HCT116 (cell line): Measurements from ENCODE around the gene ZBTB33. TPM values are rescaled to one million over a fixed set of nuclear protein-coding genes. Genes with fewer than 3 reads are reported as not detected.

Experiments used
- ATAC-seq: fragments of 200-7000 bp; cut with Tn5 transposase; 2 replicates; pipeline ENCODE4 v1.9.1; 2020; ENCODE audit warnings: mild to moderate bottlenecking, moderate library complexity
- BruUV-seq: library from RNA; stranded (reverse); fragments of 400-500 nt; replicated peaks from 2 replicates; lab custom pipeline; 2021; lab: Mats Ljungman, UMichigan
- CTCF ChIA-PET: fragments of 300-600 bp; sonication (Branson Sonifier 250); formaldehyde crosslinking; loops from one replicate; lab custom pipeline; 2021; ENCODE audit warnings: antibody characterized with exemption; lab: Charles Lee
- POLR2A ChIA-PET: fragments of 300-600, 350-600 bp; sonication (Branson Sonifier 250); formaldehyde crosslinking; loops from one replicate; lab custom pipeline; 2021; ENCODE audit warnings: antibody characterized with exemption; lab: Charles Lee
- RAD21 ChIA-PET, 2 experiments: fragments of 300-600 bp; sonication (Branson Sonifier 250); formaldehyde crosslinking; loops; one replicate each; lab custom pipeline; 2023; ENCODE audit warnings: low total read pairs in 2 of 2; ENCODE audit not compliant: uncharacterized antibody in 2 of 2, unreplicated experiment in 2 of 2, low non-redundant PET in 1 of 2; lab: Charles Lee
- DNase-seq: peaks from one replicate; pipeline ENCODE4 v3.0.0-alpha.2; 2010; ENCODE audit warnings: low read depth, low spot score
- H2AFZ ChIP-seq: fragments of 200-600 bp; shearing (Covaris generic), sonication (generic); 2 replicates; pipeline ENCODE4 v1.6.1; 2017; ENCODE audit warnings: low read depth, mixed run types, mixed read lengths, antibody characterized with exemption, low read length; ENCODE audit not compliant: poor library complexity, severe bottlenecking
- H3K27ac ChIP-seq: 2 replicates; pipeline ENCODE4 v1.5.1; 2012; ENCODE audit warnings: low read depth, low read length
- H3K27me3 ChIP-seq: fragments of 200-600 bp; sonication (generic); 2 replicates; pipeline ENCODE4 v1.6.1; 2016; ENCODE audit warnings: mixed run types, low read length, mixed read lengths; ENCODE audit not compliant: insufficient read depth
- H3K36me3 ChIP-seq, 2 experiments: fragments of 200-500 bp in 1 of 2; fragments of 200-600 bp in 1 of 2; sonication (Bioruptor generic) in 1 of 2; sonication (generic) in 1 of 2; 2 replicates each; pipeline versions ENCODE4 v1.5.1 to v1.6.1; 2014 to 2016; ENCODE audit warnings: low read length in 2 of 2, inconsistent platforms in 1 of 2, mixed read lengths in 1 of 2, mixed run types in 1 of 2; ENCODE audit not compliant: insufficient read depth in 2 of 2, control insufficient read depth in 1 of 2
- H3K4me1 ChIP-seq, 2 experiments: fragments of 200-600 bp in 1 of 2; sonication (generic) in 1 of 2; 2 replicates each; pipeline versions ENCODE4 v1.5.1 to v1.6.1; 2012 to 2017; ENCODE audit warnings: low read length in 2 of 2, inconsistent platforms in 1 of 2, mild to moderate bottlenecking in 1 of 2, mixed read lengths in 1 of 2, mixed run types in 1 of 2, moderate library complexity in 1 of 2; ENCODE audit not compliant: insufficient read depth in 2 of 2, control insufficient read depth in 1 of 2
- H3K4me2 ChIP-seq: fragments of 200-600 bp; sonication (generic); 2 replicates; pipeline ENCODE4 v1.6.1; 2017; ENCODE audit warnings: mixed run types, low read length, mixed read lengths
- H3K4me3 ChIP-seq, 2 experiments: fragments of 200-600 bp in 1 of 2; sonication (generic) in 1 of 2; replicated peaks in 1 of 2; 2 replicates each; pipeline ENCODE4 v1.5.1; 2011 to 2016; ENCODE audit warnings: low read length in 2 of 2, control low read depth in 1 of 2, low read depth in 1 of 2, mild to moderate bottlenecking in 1 of 2, mixed read lengths in 1 of 2, mixed run types in 1 of 2
- H3K79me2 ChIP-seq: fragments of 200-600 bp; sonication (generic); 2 replicates; pipeline ENCODE4 v1.6.1; 2017; ENCODE audit warnings: mild to moderate bottlenecking, mixed run types, low read length, moderate library complexity, mixed read lengths; ENCODE audit not compliant: insufficient read depth
- H3K9ac ChIP-seq: fragments of 200-600 bp; sonication (generic); 2 replicates; pipeline ENCODE4 v1.6.1; 2016; ENCODE audit warnings: low read length, mixed read lengths
- H3K9me2 ChIP-seq: fragments of 200-600 bp; sonication (generic), shearing (Covaris generic); 2 replicates; pipeline ENCODE4 v1.6.1; 2017; ENCODE audit warnings: mixed run types, mild to moderate bottlenecking, moderate library complexity; ENCODE audit not compliant: insufficient read depth
- H3K9me3 ChIP-seq, 2 experiments: fragments of 200-500 bp in 1 of 2; fragments of 200-600 bp in 1 of 2; sonication (Bioruptor generic) in 1 of 2; sonication (generic) in 1 of 2; 2 replicates each; pipeline ENCODE4 v1.6.1; 2014 to 2017; ENCODE audit warnings: low read length in 2 of 2, mixed read lengths in 2 of 2, inconsistent platforms in 1 of 2, low read depth in 1 of 2, mild to moderate bottlenecking in 1 of 2, mixed run types in 1 of 2, moderate library complexity in 1 of 2; ENCODE audit not compliant: control insufficient read depth in 1 of 2, insufficient read depth in 1 of 2
- H4K20me1 ChIP-seq: fragments of 200-600 bp; sonication (generic), shearing (Covaris generic); 2 replicates; pipeline ENCODE4 v1.6.1; 2017; ENCODE audit warnings: mixed run types, mild to moderate bottlenecking, moderate library complexity; ENCODE audit not compliant: insufficient read depth
- EGR1 ChIP-seq: IDR thresholded peaks from 2 replicates; pipeline ENCODE4 v1.6.1; 2012; ENCODE audit warnings: low read depth
- FOSL1 ChIP-seq: IDR thresholded peaks from 2 replicates; pipeline ENCODE4 v1.6.1; 2012; ENCODE audit warnings: low read depth
- JUND ChIP-seq: IDR thresholded peaks from 2 replicates; pipeline ENCODE4 v1.6.1; 2012
- SIN3A ChIP-seq: IDR thresholded peaks from 2 replicates; pipeline ENCODE4 v1.6.1; 2012; ENCODE audit warnings: low read depth
- YY1 ChIP-seq: IDR thresholded peaks from 2 replicates; pipeline ENCODE4 v1.6.1; 2011; ENCODE audit warnings: low read length, low read depth, moderate library complexity, mild to moderate bottlenecking; ENCODE audit not compliant: insufficient replicate concordance; ENCODE audit errors: extremely low read depth
- intact Hi-C: fragments of 100-400 bp; cut with micrococcal nuclease; formaldehyde crosslinking; loops from 2 replicates; pipeline ENCODE4 v1.10.0; 2022
- total RNA-seq: library from RNA; stranded (reverse); gene quantifications from one replicate; pipeline ENCODE4 v1.2.1, GENCODE V29; 2021; ENCODE audit not compliant: unreplicated experiment
- TF ChIP-seq, protein P1 (sequence below): IDR thresholded peaks from 2 replicates; pipeline ENCODE4 v1.6.1; 2012
- TF ChIP-seq, protein P2 (sequence below): IDR thresholded peaks from 2 replicates; pipeline ENCODE4 v1.6.1; 2011; ENCODE audit warnings: mild to moderate bottlenecking, low read length, moderate library complexity; ENCODE audit not compliant: insufficient replicate concordance; ENCODE audit errors: extremely low read depth
- TF ChIP-seq, protein P3 (sequence below), 3 experiments: fragments of 200-600 bp in 1 of 3; sonication (generic) in 1 of 3; IDR thresholded peaks in 2 of 3; conservative IDR thresholded peaks in 1 of 3; 2 replicates each; pipeline ENCODE4 v1.5.1; 2012 to 2017; ENCODE audit warnings: low read depth in 2 of 3, low read length in 2 of 3, antibody characterized with exemption in 1 of 3, borderline replicate concordance in 1 of 3, control low read depth in 1 of 3, mild to moderate bottlenecking in 1 of 3, mixed read lengths in 1 of 3, mixed run types in 1 of 3, moderate library complexity in 1 of 3; ENCODE audit not compliant: insufficient read depth in 1 of 3

Gene ZBTB33
- total RNA-seq, 1 experiment from 2014 or later, result 12.3 TPM

DNA sequence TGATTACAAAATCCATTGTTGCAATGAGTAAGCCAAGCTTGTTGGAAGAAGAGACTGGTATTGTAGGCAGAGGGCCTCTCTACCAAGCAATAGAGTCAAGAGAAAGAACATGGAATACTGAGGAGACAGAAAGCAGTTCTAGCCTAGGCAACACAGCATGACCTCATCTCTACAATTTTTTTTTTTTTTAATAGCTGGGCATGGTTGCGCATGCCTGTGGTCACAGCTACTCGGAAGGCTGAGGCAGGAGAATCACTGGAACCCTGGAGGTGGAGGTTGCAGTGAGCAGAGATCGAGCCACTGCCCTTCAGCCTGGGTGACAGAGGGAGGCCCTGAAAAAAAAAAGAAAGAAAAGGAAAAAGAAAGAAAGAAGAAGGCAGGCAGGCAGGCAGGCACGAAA, 11.7 kb upstream of the ZBTB33 start:
- intact Hi-C loops, result no loop called here
- H3K9me3 ChIP-seq, result no peaks in the 10 kb centered on the region

More for the DNA sequence above, 11.7 kb upstream of the ZBTB33 start:
- ChIA-PET CTCF (no interaction called here), RAD21 (no interaction called here), POLR2A (no interaction called here)
- Histone ChIP-seq H2AFZ (no peak overlapping the region), H3K36me3 (no peaks in the 10 kb centered on the region)
- no TSS peak for BruUV-seq
- DNase-seq, result no peak
- no peak for TF ChIP-seq YY1
- TF ChIP-seq FOSL1, result no peak
- TF ChIP-seq, protein P1, sequence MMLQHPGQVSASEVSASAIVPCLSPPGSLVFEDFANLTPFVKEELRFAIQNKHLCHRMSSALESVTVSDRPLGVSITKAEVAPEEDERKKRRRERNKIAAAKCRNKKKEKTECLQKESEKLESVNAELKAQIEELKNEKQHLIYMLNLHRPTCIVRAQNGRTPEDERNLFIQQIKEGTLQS, result no peak
- TF ChIP-seq, protein P2, sequence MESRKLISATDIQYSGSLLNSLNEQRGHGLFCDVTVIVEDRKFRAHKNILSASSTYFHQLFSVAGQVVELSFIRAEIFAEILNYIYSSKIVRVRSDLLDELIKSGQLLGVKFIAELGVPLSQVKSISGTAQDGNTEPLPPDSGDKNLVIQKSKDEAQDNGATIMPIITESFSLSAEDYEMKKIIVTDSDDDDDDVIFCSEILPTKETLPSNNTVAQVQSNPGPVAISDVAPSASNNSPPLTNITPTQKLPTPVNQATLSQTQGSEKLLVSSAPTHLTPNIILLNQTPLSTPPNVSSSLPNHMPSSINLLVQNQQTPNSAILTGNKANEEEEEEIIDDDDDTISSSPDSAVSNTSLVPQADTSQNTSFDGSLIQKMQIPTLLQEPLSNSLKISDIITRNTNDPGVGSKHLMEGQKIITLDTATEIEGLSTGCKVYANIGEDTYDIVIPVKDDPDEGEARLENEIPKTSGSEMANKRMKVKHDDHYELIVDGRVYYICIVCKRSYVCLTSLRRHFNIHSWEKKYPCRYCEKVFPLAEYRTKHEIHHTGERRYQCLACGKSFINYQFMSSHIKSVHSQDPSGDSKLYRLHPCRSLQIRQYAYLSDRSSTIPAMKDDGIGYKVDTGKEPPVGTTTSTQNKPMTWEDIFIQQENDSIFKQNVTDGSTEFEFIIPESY, result no peak
- no peak for TF ChIP-seq SIN3A
- TF ChIP-seq EGR1, result no peak
- no peak for TF ChIP-seq JUND
- TF ChIP-seq, protein P3, sequence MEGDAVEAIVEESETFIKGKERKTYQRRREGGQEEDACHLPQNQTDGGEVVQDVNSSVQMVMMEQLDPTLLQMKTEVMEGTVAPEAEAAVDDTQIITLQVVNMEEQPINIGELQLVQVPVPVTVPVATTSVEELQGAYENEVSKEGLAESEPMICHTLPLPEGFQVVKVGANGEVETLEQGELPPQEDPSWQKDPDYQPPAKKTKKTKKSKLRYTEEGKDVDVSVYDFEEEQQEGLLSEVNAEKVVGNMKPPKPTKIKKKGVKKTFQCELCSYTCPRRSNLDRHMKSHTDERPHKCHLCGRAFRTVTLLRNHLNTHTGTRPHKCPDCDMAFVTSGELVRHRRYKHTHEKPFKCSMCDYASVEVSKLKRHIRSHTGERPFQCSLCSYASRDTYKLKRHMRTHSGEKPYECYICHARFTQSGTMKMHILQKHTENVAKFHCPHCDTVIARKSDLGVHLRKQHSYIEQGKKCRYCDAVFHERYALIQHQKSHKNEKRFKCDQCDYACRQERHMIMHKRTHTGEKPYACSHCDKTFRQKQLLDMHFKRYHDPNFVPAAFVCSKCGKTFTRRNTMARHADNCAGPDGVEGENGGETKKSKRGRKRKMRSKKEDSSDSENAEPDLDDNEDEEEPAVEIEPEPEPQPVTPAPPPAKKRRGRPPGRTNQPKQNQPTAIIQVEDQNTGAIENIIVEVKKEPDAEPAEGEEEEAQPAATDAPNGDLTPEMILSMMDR (IDR thresholded peaks at IDR 0.05 in 2 of 3, conservative IDR thresholded peaks at IDR 0.05 in 1 of 3; ENCODE audit: borderline replicate concordance in 1 of 3, insufficient read depth in 1 of 3, low read depth in 2 of 3, low read length in 2 of 3), result no peak
- TF ChIP-seq, all 23 proteins: peak for 0
- H4K20me1 ChIP-seq, result no peaks in the 10 kb centered on the region
- H3K4me1 ChIP-seq, result peaks cover 0 to 2% of the 10 kb centered on the region in 2 experiments; a peak in 2 of 4 replicates
- no peak overlapping the region for H3K9ac ChIP-seq
- no peak overlapping the region for H3K27ac ChIP-seq
- ATAC-seq, result no peak
- H3K9me2 ChIP-seq, result no peaks in the 10 kb centered on the region
- H3K79me2 ChIP-seq, result no peaks in the 10 kb centered on the region
- H3K4me2 ChIP-seq, result no peak overlapping the region
- H3K27me3 ChIP-seq, result no peaks in the 10 kb centered on the region
- no peak overlapping the region for H3K4me3 ChIP-seq
